SKM-1 (cell line): ENCODE data around the gene NCAM1.

Source experiments
- DNase-seq: peaks from one replicate; lab custom pipeline; 2025; ENCODE audit not compliant: unreplicated experiment; lab: John Stamatoyannopoulos, UW

Gene NCAM1

GRCh38 chr11:112968941-112969713 lies 7.9 kb downstream of the NCAM1 start:
- no peak for DNase-seq

GRCh38 chr11:112971195-112971594 lies 10.0 kb downstream of the NCAM1 start:
- DNase-seq = no peak

- DNase-seq = no peak
These were observed 10.6 kb downstream of the NCAM1 start for GRCh38 chr11:112971827-112972226.

GRCh38 chr11:112972399-112973145 lies 11.4 kb downstream of the NCAM1 start:
- DNase-seq = no peak

GRCh38 chr11:112975051-112975450 lies 13.8 kb downstream of the NCAM1 start:
- no peak for DNase-seq

- DNase-seq = no peak
These were observed 14.3 kb downstream of the NCAM1 start for GRCh38 chr11:112975493-112975892.

GRCh38 chr11:112977755-112978154 lies 16.5 kb downstream of the NCAM1 start:
- DNase-seq = peak; percentile 94

GRCh38 chr11:112983887-112984286 lies 22.7 kb downstream of the NCAM1 start:
- no peak for DNase-seq

- DNase-seq = no peak
These were observed 28.0 kb downstream of the NCAM1 start for GRCh38 chr11:112989198-112989597.

- DNase-seq = no peak
These were observed 32.6 kb downstream of the NCAM1 start for GRCh38 chr11:112993808-112994207.

GRCh38 chr11:112995423-112996090 lies 34.3 kb downstream of the NCAM1 start:
- DNase-seq = no peak

GRCh38 chr11:112996994-112997393 lies 35.8 kb downstream of the NCAM1 start:
- DNase-seq = no peak

- no peak for DNase-seq
These were observed 36.7 kb downstream of the NCAM1 start for GRCh38 chr11:112997857-112998466.

GRCh38 chr11:112999520-112999919 lies 38.3 kb downstream of the NCAM1 start:
- no peak for DNase-seq

- no peak for DNase-seq
These were observed 40.5 kb downstream of the NCAM1 start for GRCh38 chr11:113001709-113002108.

- no peak for DNase-seq
These were observed 45.8 kb downstream of the NCAM1 start for GRCh38 chr11:113006896-113007445.

- no peak for DNase-seq
These were observed 53.3 kb downstream of the NCAM1 start for GRCh38 chr11:113014262-113015097.

GRCh38 chr11:113015098-113015455 lies 53.9 kb downstream of the NCAM1 start:
- no peak for DNase-seq

- DNase-seq = no peak
These were observed 55.7 kb downstream of the NCAM1 start for GRCh38 chr11:113016905-113017304.

GRCh38 chr11:113018913-113019312 lies 57.7 kb downstream of the NCAM1 start:
- no peak for DNase-seq
